ENCODE data around the gene STXBP1.

The STXBP1 gene

GRCh38 chr9:127660886-127661741 lies 49.0 kb downstream of the STXBP1 start:
- no peak for DNase-seq

GRCh38 chr9:127662617-127663016 lies 50.5 kb downstream of the STXBP1 start:
- no peak for DNase-seq

- no peak for DNase-seq
Observed at GRCh38 chr9:127664324-127664677, 52.2 kb downstream of the STXBP1 start.

GRCh38 chr9:127664678-127665507 lies 52.8 kb downstream of the STXBP1 start:
- DNase-seq: no peak

GRCh38 chr9:127667127-127667844 lies 55.2 kb downstream of the STXBP1 start:
- no peak for DNase-seq

- no peak for DNase-seq
Observed at GRCh38 chr9:127667906-127668305, 55.8 kb downstream of the STXBP1 start.

- DNase-seq: no peak
Observed at GRCh38 chr9:127673234-127673633, 61.2 kb downstream of the STXBP1 start.

GRCh38 chr9:127676638-127677037 lies 64.6 kb downstream of the STXBP1 start:
- DNase-seq: no peak

- no peak for DNase-seq
Observed at GRCh38 chr9:127679506-127679905, 67.4 kb downstream of the STXBP1 start.

GRCh38 chr9:127680226-127680625 lies 68.1 kb downstream of the STXBP1 start:
- DNase-seq: no peak

- no peak for DNase-seq
Observed at GRCh38 chr9:127680846-127681245, 68.8 kb downstream of the STXBP1 start.

- DNase-seq: no peak
Observed at GRCh38 chr9:127682351-127683136, 70.5 kb downstream of the STXBP1 start.

GRCh38 chr9:127683723-127684122 lies 71.6 kb downstream of the STXBP1 start:
- no peak for DNase-seq

GRCh38 chr9:127684576-127684975 lies 72.5 kb downstream of the STXBP1 start:
- DNase-seq: no peak

GRCh38 chr9:127686461-127687393 lies 74.7 kb downstream of the STXBP1 start:
- no peak for DNase-seq

- DNase-seq: no peak
Observed at GRCh38 chr9:127689329-127690000, 77.4 kb downstream of the STXBP1 start.

- DNase-seq: no peak
Observed at GRCh38 chr9:127690735-127691134, 78.7 kb downstream of the STXBP1 start.

- DNase-seq: no peak
Observed at GRCh38 chr9:127692071-127692470, 80.0 kb downstream of the STXBP1 start.

- no peak for DNase-seq
Observed at GRCh38 chr9:127693143-127693542, 81.1 kb downstream of the STXBP1 start.

GRCh38 chr9:127693697-127694096 lies 81.6 kb downstream of the STXBP1 start:
- DNase-seq: no peak

All from NCI-H526 (cell line).